T-helper 17 cell (primary cell): Measurements from ENCODE around the gene SH2D5. TPM values are rescaled to one million over a fixed set of nuclear protein-coding genes. Genes with fewer than 3 reads are reported as not detected.
A peak's percentile ranks its signal among the peaks of the same experiment; 100 is the strongest.

ENCODE experiments used
- ATAC-seq: fragments of 150-1000 bp; cut with Tn5 transposase; 2 replicates; pipeline ENCODE4 v1.10.0; 2021; ENCODE audit warnings: mild to moderate bottlenecking, moderate library complexity
- DNase-seq, 3 donors: peaks; one replicate each; pipeline versions ENCODE4 v3.0.0 to v3.0.0-alpha.2; 2020 to 2021
- H3K9me3 ChIP-seq: one replicate; pipeline ENCODE4 v1.7.0; 2013; ENCODE audit warnings: low read length, mild to moderate bottlenecking; ENCODE audit not compliant: control insufficient read depth, poor library complexity, severe bottlenecking
- H3K27ac Mint-ChIP-seq: one replicate; pipeline ENCODE4 v1.8.0; 2022; ENCODE audit warnings: mild to moderate bottlenecking, moderate library complexity, mixed read lengths
- H3K27me3 Mint-ChIP-seq: one replicate; pipeline ENCODE4 v1.8.0; 2022; ENCODE audit warnings: mixed read lengths
- H3K36me3 Mint-ChIP-seq: one replicate; pipeline ENCODE4 v1.8.0; 2022; ENCODE audit warnings: low read depth, mixed read lengths
- H3K4me1 Mint-ChIP-seq: one replicate; pipeline ENCODE4 v1.8.0; 2022; ENCODE audit warnings: mild to moderate bottlenecking, mixed read lengths
- H3K4me3 Mint-ChIP-seq: one replicate; pipeline ENCODE4 v1.8.0; 2022; ENCODE audit warnings: mild to moderate bottlenecking, moderate library complexity, mixed read lengths
- total RNA-seq, 4 donors: library from RNA in 2 of 4; stranded (reverse) in 2 of 4; gene quantifications; one replicate each; pipeline ENCODE4 v1.2.3 and lab custom pipeline; 2022 to 2026

SH2D5 gene
- total RNA-seq, 2 donors from 2014 or later: not detected

DNA sequence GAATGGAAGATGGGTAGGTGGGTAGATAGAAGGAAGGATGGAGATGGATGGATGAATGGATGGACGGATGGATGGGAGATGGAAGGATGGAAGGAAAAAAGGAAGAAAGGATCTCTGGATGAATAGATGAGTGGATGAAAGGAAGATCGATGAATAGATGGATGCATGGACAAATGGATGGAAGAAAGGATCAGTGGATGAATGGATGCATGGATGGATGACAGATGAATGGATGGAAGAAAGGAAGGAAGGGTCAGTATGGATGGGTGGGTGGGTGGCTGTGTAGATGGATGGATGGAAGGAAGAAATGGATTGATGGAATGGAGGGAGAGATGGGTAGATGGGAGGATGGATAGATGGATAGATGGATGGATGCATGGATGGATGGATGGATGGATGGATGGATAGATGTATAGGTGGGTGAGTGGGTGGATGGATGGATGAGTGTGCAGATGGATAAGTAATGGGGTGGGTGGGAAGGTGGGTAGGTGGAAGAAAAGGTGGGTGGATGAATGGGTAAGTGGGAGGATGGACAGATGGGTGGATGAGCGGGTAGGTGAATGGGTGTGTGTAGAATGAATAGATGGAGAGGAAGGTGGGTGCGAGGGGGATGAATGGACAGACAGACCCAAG is 29.3 kb downstream of the SH2D5 start:
- Mint-ChIP-seq H3K27ac (no peak overlapping the region), H3K27me3 (peaks cover 3% of the 10 kb centered on the region), H3K4me1 (peaks cover under 1% of the 10 kb centered on the region), H3K36me3 (peaks cover 3% of the 10 kb centered on the region), H3K4me3 (no peak overlapping the region)
- DNase-seq: no peak
- ATAC-seq: no peak
- H3K9me3 ChIP-seq: no peaks in the 10 kb centered on the region

DNA sequence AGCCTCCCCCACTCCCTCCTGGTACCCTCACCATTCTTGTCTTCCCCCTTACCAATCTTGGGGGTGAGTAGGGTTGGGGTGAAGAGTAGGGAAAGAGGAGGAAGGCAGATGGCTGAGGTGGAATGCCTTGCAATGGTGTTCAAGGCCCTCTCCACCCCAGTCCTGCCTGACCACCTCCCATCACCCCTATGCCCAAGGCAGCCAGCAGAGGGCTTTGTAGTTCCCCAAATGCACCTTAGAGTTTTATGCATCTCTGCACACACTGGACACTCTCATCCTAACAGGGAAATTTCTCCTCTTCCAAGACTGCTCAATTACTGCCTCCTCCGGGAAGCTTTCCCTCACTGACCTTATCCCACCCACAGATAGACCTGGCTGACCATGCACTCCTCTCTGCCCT is 30.1 kb downstream of the SH2D5 start:
- ATAC-seq (no peak), DNase-seq (no peak)
- no peak overlapping the region for H3K27ac Mint-ChIP-seq
- H3K4me1 Mint-ChIP-seq: no peaks in the 10 kb centered on the region
- no peaks in the 10 kb centered on the region for H3K9me3 ChIP-seq
- H3K4me3 Mint-ChIP-seq: no peak overlapping the region
- peaks cover 3% of the 10 kb centered on the region for H3K36me3 Mint-ChIP-seq
- no peaks in the 10 kb centered on the region for H3K27me3 Mint-ChIP-seq

DNA sequence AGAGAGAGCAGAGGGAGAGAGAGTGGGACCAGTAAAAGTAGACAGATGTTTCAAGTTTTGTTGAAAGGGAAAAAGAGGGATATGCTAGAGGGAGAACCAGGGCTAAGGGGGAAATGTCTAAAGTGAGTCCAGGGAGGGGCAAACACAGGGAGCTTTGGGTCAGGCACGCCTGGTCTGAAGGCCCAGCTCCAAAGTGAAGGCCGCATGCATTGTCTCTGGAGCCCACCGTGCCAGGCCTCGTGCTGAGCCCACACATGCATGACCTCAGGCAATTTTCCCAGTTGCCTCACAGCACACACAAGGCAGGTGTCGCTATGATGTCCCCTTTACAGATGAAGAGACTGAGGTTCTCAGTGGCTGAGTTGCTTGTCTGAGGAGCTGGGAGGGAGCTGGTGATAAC is 30.7 kb downstream of the SH2D5 start:
- Mint-ChIP-seq H3K36me3 (peaks cover 3% of the 10 kb centered on the region), H3K27ac (no peak overlapping the region), H3K4me1 (peaks cover 1% of the 10 kb centered on the region), H3K27me3 (no peaks in the 10 kb centered on the region), H3K4me3 (no peak overlapping the region)
- H3K9me3 ChIP-seq: no peaks in the 10 kb centered on the region
- no peak for ATAC-seq
- no peak for DNase-seq

DNA sequence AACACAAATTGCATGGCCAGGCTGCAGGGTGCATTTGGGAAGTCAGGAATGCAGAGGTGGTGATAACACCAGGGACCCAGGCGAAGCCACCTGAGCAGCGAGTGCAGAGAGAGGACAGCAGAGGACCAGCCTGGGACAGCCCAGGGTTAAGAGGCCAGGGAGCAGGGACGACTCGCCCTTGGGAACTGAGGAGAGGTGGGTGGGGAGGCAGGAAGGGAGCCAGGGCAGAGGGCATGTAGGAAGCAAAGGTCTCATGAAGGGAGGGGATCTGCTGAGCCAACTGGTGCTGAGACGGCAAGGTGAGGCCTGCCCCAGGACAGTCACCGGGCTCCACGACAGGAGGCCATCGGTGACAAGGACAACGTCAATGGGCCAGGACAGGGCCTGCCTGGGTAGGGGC is 31.1 kb downstream of the SH2D5 start:
- Mint-ChIP-seq H3K27me3 (no peaks in the 10 kb centered on the region), H3K4me3 (no peak overlapping the region), H3K36me3 (peaks cover 3% of the 10 kb centered on the region), H3K27ac (no peak overlapping the region), H3K4me1 (peaks cover 4% of the 10 kb centered on the region)
- no peak for DNase-seq
- H3K9me3 ChIP-seq: no peaks in the 10 kb centered on the region
- ATAC-seq: no peak

DNA sequence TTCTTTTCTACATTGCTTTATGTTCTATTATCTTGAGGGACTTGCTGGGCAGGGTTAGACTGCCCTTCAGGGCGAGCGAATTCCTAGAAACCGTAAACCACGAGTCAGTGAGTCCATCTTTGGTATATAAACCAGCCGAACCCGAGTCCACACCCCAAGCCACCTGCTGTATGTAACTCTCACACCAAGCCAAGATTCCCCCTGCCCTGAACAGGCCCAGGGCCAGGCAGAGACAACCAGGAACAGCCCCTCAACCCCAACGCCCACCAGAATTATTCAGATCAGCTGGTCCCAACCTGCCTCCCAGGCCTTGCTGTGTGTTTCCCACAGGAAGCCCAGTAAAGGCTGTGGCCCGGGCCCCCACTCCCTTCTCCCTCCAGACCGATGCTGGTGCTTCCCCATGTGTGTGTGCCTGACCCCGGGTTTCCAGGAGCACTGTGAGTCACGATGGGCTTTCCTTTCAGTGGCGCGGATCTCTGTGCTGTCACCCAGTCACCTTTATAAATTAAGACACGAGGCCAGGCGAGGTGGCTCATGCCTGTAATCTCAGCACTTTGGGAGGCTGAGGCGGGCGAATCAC is 31.8 kb downstream of the SH2D5 start:
- peaks cover 3% of the 10 kb centered on the region for H3K36me3 Mint-ChIP-seq
- no peak overlapping the region for H3K4me3 Mint-ChIP-seq
- no peak overlapping the region for H3K27ac Mint-ChIP-seq
- no peaks in the 10 kb centered on the region for H3K9me3 ChIP-seq
- ATAC-seq (no peak), DNase-seq (no peak)
- no peaks in the 10 kb centered on the region for H3K27me3 Mint-ChIP-seq
- peaks cover 8% of the 10 kb centered on the region for H3K4me1 Mint-ChIP-seq

DNA sequence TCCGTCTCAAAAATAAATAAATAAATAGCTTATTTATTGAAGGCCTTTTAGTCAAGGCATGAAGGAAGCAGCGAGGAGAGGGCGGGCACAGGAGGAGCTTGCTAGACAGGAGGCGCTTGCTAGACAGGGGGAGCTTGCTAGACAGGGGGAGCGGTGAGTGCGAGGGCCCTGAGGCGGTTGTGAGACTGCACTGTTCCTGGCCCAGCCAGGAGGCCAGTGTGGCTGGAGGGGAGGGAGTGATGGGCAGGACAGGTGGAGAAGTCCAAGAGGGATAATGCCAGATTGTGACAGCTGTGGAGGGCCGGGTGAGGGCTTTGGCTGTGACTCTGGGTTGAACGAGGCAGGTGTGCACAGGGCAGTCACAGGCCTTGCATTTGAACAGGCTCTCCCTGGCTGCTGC is 32.9 kb downstream of the SH2D5 start:
- H3K27ac Mint-ChIP-seq: no peak overlapping the region

DNA sequence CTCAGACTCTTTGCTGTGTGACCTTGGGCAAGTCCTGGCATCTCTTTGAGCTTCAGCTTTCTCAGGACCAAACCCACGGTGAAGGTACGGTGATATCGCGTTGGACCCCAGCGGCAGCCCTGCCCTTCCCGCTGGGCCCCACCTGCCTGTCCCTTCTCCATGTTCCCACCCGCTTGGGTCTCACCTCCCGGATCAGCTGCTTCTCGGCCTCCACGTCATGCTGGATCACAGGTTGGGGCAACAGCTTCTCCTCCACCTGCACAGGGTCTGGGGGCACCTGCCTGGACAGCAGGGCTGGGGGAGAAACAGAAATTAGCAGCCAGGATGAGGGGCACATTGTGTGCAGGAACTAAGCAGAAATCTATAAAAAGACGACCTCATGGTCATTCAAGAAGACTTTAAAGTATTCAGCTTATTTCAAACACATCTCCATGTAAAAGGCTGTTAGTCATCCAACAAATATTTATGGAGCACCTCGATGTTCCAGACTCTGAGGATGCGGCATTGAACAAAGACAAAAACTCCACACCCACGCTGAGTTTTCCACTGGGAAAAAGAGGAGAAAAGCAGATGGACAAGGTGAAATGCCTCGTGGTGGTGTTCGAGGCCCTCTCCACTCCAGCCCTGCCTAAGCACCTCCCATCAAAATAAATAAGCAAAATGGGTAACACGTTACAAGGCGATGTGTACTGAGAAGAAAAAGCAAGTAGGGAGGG is 34.1 kb downstream of the SH2D5 start:
- peak overlapping the region; percentile 31 for H3K4me3 Mint-ChIP-seq
- no peaks in the 10 kb centered on the region for H3K27me3 Mint-ChIP-seq
- peaks cover 3% of the 10 kb centered on the region for H3K36me3 Mint-ChIP-seq
- DNase-seq (no peak), ATAC-seq (no peak)
- peaks cover 8% of the 10 kb centered on the region for H3K4me1 Mint-ChIP-seq
- no peak overlapping the region for H3K27ac Mint-ChIP-seq
- H3K9me3 ChIP-seq: no peaks in the 10 kb centered on the region

More for the DNA sequence above, 32.9 kb downstream of the SH2D5 start:
- Mint-ChIP-seq H3K4me1 (peaks cover 8% of the 10 kb centered on the region), H3K36me3 (peaks cover 3% of the 10 kb centered on the region), H3K4me3 (no peak overlapping the region), H3K27me3 (no peaks in the 10 kb centered on the region)
- ATAC-seq (no peak), DNase-seq (no peak)
- no peaks in the 10 kb centered on the region for H3K9me3 ChIP-seq

DNA sequence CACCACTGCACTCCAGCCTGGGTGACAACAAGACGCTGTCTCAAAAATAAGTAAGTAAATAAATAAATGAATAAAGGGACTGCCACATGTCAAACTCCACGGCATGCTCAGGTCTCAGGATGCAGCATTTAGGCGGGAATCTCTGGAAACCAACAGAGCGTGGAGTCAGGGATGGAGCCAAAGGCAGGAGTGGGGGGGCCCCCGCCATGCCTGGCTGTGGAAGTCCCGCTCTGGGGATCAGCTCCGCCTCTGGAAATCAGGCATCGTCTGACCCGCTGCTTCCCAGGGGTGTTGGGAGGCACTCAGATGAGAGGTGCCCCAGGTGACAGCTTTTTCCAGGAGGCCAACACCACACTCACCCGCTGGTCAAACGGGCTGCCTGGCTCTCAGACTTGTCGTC is 34.9 kb downstream of the SH2D5 start:
- H3K4me1 Mint-ChIP-seq: peaks cover 8% of the 10 kb centered on the region
- H3K36me3 Mint-ChIP-seq: no peaks in the 10 kb centered on the region
- H3K4me3 Mint-ChIP-seq: no peak overlapping the region
- no peaks in the 10 kb centered on the region for H3K27me3 Mint-ChIP-seq
- ATAC-seq (no peak), DNase-seq (no peak)
- H3K9me3 ChIP-seq: no peaks in the 10 kb centered on the region
- H3K27ac Mint-ChIP-seq: no peak overlapping the region

DNA sequence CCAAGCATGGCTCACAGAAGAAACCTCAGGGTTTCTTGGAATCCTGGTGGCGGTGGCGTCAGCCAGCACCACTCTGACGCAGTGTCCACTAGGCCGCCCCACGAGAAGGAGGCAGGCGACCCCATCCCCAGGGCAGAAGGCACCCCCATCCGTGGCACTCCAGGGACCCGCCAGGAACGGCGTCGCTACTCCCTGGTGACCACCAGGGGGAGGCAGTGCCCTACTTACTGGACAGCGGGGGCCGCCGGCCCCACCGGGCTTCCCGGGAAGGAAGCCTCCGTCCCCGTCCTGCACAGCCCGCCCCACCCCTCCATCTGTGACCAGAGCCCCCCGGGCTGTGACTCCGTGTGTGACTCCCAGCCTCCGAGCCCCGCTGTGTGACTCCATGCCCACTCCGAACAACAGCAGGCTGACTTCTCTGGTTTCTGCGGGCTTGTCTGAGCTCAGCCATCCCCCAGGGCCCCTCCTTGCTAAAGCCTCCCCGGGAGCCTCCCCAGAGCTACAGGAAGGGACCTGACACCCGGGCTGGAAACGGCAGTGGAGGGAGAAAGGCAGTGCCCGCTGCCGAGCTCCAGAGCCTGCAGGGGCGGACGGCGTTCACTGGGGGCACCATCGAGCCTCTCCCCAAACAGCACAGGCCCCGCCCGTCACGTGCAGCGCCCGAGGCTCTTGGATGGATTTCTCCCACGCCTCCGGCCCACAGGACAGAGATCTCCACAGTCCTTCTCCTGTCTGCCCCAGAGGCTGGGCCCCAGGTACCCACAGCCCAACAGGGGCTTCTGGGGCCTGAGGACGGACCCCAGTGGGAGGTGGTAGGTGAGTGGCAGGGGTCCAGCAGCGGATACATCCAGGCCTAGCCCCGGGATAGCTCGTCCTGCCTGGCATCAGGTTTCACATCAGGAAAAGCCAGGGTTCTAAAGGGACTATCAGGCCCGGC is 35.8 kb downstream of the SH2D5 start:
- no peaks in the 10 kb centered on the region for H3K27me3 Mint-ChIP-seq
- ATAC-seq (peak; percentile 96), DNase-seq (peak; percentile 52 to 57 (median 54))
- no peaks in the 10 kb centered on the region for H3K9me3 ChIP-seq
- H3K4me1 Mint-ChIP-seq: peaks cover 8% of the 10 kb centered on the region
- H3K27ac Mint-ChIP-seq: peak overlapping the region; percentile 60
- peak overlapping the region; percentile 93 for H3K4me3 Mint-ChIP-seq
- H3K36me3 Mint-ChIP-seq: no peaks in the 10 kb centered on the region

DNA sequence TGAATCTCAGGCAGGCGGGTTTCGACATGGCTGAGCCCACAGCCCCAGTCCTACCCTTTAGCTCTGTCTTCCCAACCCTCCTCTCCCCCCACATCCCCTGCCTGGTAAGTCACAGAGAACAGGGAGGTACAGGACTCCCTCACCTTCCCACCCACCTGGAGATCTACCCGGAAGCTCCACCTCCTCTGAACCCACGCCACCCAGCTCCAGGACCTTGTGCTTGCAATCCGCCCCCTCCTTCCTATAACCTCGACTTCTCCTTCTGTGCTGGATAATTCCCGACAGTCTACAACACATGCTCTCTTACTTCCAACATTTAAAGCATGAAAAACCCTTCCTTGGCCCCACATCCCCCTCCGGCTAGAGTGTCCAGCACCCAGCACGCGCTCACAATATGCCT is 37.0 kb downstream of the SH2D5 start:
- Mint-ChIP-seq H3K27me3 (no peaks in the 10 kb centered on the region), H3K27ac (no peak overlapping the region), H3K4me3 (peak overlapping the region; percentile 93), H3K4me1 (peaks cover 8% of the 10 kb centered on the region), H3K36me3 (no peaks in the 10 kb centered on the region)
- H3K9me3 ChIP-seq: no peaks in the 10 kb centered on the region
- ATAC-seq: no peak
- DNase-seq: no peak

DNA sequence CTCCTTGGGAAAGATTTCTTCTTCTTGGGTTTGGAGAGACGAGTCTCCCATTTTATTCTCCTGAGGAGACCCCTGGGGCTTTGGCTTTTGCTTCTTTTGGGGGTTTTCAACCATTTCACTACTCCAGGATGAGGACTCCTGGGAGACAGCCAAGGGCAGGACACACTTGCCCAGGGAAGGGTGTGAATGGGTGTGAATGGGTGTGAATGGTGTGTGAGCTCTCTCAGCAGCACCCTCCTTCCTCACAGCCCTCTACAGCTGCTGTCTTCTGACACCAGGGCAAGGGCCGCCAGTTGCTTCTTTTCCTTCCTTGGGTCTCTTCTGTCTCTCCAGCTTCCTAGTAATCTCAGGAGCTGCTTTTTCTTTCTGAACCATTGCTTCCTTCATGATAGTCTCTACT is 38.9 kb downstream of the SH2D5 start:
- H3K27me3 Mint-ChIP-seq: no peaks in the 10 kb centered on the region
- no peak for ATAC-seq
- DNase-seq: no peak
- no peak overlapping the region for H3K4me3 Mint-ChIP-seq
- no peaks in the 10 kb centered on the region for H3K36me3 Mint-ChIP-seq
- H3K9me3 ChIP-seq: no peaks in the 10 kb centered on the region
- peaks cover 8% of the 10 kb centered on the region for H3K4me1 Mint-ChIP-seq
- no peak overlapping the region for H3K27ac Mint-ChIP-seq

DNA sequence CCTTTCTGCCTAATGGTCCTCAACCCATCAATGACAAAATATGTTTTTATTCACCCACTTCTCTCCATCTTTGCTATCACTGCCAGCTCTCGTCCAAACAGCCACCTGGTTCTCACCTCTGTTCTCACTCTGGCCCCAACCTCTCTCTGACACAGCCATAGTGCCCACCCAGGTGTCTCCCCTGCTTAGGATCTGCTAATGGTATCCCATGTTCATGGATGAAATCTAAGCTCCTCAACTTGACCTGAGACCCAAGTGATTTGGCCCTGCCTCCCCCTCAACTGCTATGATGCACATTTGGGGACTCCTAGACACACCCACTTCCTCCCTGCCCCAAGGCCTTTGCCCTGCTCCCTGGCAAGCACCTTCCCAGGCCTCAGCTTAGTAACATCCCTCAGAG is 40.6 kb downstream of the SH2D5 start:
- ATAC-seq (no peak), DNase-seq (no peak)
- H3K9me3 ChIP-seq: no peaks in the 10 kb centered on the region
- Mint-ChIP-seq H3K27me3 (no peaks in the 10 kb centered on the region), H3K36me3 (no peaks in the 10 kb centered on the region), H3K4me3 (peak overlapping the region; percentile 31), H3K4me1 (peaks cover 7% of the 10 kb centered on the region), H3K27ac (peak overlapping the region; percentile 83)

DNA sequence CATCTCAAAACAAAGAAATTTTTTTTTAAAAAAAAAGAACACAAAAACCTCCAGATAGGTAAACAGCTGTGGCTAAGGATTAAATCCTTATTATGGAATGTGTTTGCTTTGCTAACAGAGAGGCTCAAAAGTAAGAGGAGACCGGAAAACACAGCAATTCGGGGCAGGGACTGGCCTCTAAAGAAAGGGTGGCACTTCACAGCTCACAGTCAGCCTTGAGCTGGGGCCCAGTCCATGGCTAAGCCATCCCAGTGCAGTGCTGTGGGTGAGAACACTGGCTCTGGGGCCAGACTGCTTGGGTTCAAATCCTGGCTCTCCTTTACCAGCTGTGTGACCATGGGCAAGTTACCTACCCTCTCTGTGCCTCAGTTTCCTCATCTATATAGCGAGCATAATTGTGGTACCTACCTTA is 42.9 kb downstream of the SH2D5 start:
- H3K27ac Mint-ChIP-seq: no peak overlapping the region
- no peaks in the 10 kb centered on the region for H3K36me3 Mint-ChIP-seq
- DNase-seq (no peak), ATAC-seq (no peak)
- H3K4me1 Mint-ChIP-seq: peaks cover 6% of the 10 kb centered on the region
- H3K4me3 Mint-ChIP-seq: no peak overlapping the region
- no peaks in the 10 kb centered on the region for H3K9me3 ChIP-seq
- H3K27me3 Mint-ChIP-seq: peaks cover 15% of the 10 kb centered on the region
